HepG2 (cell line): Measurements from ENCODE around the gene C2orf81. TPM values are rescaled to one million over a fixed set of nuclear protein-coding genes. Genes with fewer than 3 reads are reported as not detected.

Experiments
- BHLHE40 ChIP-seq: IDR thresholded peaks from 2 replicates; pipeline ENCODE4 v1.6.1; 2011; ENCODE audit warnings: low read length, improper control_type of control experiment
- DR1 ChIP-seq: sonication (generic); formaldehyde crosslinking; IDR thresholded peaks from 2 replicates; pipeline ENCODE4 v1.8.0; 2021; ENCODE audit warnings: mild to moderate bottlenecking, missing genetic modification reagents, inconsistent platforms
- FIP1L1 ChIP-seq: fragments of 200-400 bp; formaldehyde crosslinking; IDR thresholded peaks from 2 replicates; pipeline ENCODE4 v1.6.1; 2018; ENCODE audit warnings: low read depth, mild to moderate bottlenecking, low read length, moderate library complexity, borderline replicate concordance; ENCODE audit not compliant: insufficient read depth
- GTF3A ChIP-seq: sonication (generic); formaldehyde crosslinking; conservative IDR thresholded peaks from 2 replicates; pipeline ENCODE4 v1.4.0; 2020; ENCODE audit warnings: mild to moderate bottlenecking, missing genetic modification reagents
- HMG20A ChIP-seq: IDR thresholded peaks from 2 replicates; pipeline ENCODE4 v1.6.1; 2016; ENCODE audit warnings: borderline replicate concordance
- HNRNPLL ChIP-seq: fragments of 200-400 bp; formaldehyde crosslinking; IDR thresholded peaks from 2 replicates; pipeline ENCODE4 v1.6.1; 2017; ENCODE audit warnings: mild to moderate bottlenecking, low read depth, low read length; ENCODE audit not compliant: poor library complexity, severe bottlenecking
- JUND ChIP-seq: sonication (generic); formaldehyde crosslinking; IDR thresholded peaks from 2 replicates; pipeline ENCODE4 v1.8.0; 2022; ENCODE audit warnings: mild to moderate bottlenecking, missing genetic modification reagents
- MAFG ChIP-seq: sonication (generic); formaldehyde crosslinking; IDR thresholded peaks from 2 replicates; pipeline ENCODE4 v1.5.1; 2020; ENCODE audit warnings: mild to moderate bottlenecking, missing genetic modification reagents
- NFIB ChIP-seq: sonication (generic); formaldehyde crosslinking; IDR thresholded peaks from 2 replicates; pipeline ENCODE4 v1.9.0; 2021; ENCODE audit warnings: missing genetic modification reagents, mild to moderate bottlenecking, borderline replicate concordance
- SIN3B ChIP-seq: fragments of 150-350 bp; IDR thresholded peaks from 2 replicates; pipeline ENCODE4 v1.6.1; 2014; ENCODE audit warnings: low read length
- ZBTB1 ChIP-seq: sonication (generic); formaldehyde crosslinking; IDR thresholded peaks from 2 replicates; pipeline ENCODE4 v1.4.0; 2020; ENCODE audit warnings: missing genetic modification reagents, borderline replicate concordance
- ZFP37 ChIP-seq: sonication (generic); formaldehyde crosslinking; IDR thresholded peaks from 2 replicates; pipeline ENCODE4 v1.4.0; 2020; ENCODE audit warnings: missing genetic modification reagents, borderline replicate concordance
- ZNF24 ChIP-seq: fragments of 450-650 bp; IDR thresholded peaks from 2 replicates; pipeline ENCODE4 v1.6.1; 2017; ENCODE audit warnings: antibody characterized with exemption, mild to moderate bottlenecking
- ZNF3 ChIP-seq: IDR thresholded peaks from 2 replicates; pipeline ENCODE4 v1.7.0; 2017; ENCODE audit warnings: inconsistent platforms
- ZNF746 ChIP-seq: sonication (generic); formaldehyde crosslinking; IDR thresholded peaks from 2 replicates; pipeline ENCODE4 v1.8.0; 2022; ENCODE audit warnings: mild to moderate bottlenecking, missing genetic modification reagents
- polyA plus RNA-seq, 8 experiments: library from polyadenylated mRNA; depleted of rRNA in 3 of 8; stranded (reverse) in 7 of 8; unstranded in 1 of 8; fragments of >200 nt; fragmentation: Illumina TruSeq in 4 of 8; extraction: Trizol in 4 of 8; gene quantifications; 2 replicates each; pipeline versions ENCODE4 v1.2.1 to v1.2.3, GENCODE V29; 2011 to 2016; ENCODE audit warnings: low read depth in 4 of 8, missing spikeins in 1 of 8, mixed read lengths in 1 of 8; ENCODE audit not compliant: insufficient read depth in 1 of 8
- total RNA-seq, 5 experiments: library from RNA; depleted of rRNA; stranded (reverse); fragments of >200 nt; fragmentation: Illumina TruSeq; extraction: Trizol; gene quantifications; 2 replicates each; pipeline ENCODE4 v1.2.3, GENCODE V29; 2016; ENCODE audit warnings: low read depth in 1 of 5
- TF ChIP-seq, protein P1 (sequence below): sonication (generic); formaldehyde crosslinking; IDR thresholded peaks from 2 replicates; pipeline ENCODE4 v1.4.0; 2020; ENCODE audit warnings: missing genetic modification reagents, borderline replicate concordance
- TF ChIP-seq, protein P2 (sequence below): sonication (generic); formaldehyde crosslinking; IDR thresholded peaks from one replicate; pipeline ENCODE4 v1.5.1; 2020; ENCODE audit warnings: mild to moderate bottlenecking, missing genetic modification reagents; ENCODE audit errors: not compliant biosample characterization

The C2orf81 gene
- total and polyA plus RNA-seq, 2 of the 13 experiments (the other 11 are each of a cell fraction or from before 2014, with no cell fraction given): 0.15 to 0.17 TPM

DNA sequence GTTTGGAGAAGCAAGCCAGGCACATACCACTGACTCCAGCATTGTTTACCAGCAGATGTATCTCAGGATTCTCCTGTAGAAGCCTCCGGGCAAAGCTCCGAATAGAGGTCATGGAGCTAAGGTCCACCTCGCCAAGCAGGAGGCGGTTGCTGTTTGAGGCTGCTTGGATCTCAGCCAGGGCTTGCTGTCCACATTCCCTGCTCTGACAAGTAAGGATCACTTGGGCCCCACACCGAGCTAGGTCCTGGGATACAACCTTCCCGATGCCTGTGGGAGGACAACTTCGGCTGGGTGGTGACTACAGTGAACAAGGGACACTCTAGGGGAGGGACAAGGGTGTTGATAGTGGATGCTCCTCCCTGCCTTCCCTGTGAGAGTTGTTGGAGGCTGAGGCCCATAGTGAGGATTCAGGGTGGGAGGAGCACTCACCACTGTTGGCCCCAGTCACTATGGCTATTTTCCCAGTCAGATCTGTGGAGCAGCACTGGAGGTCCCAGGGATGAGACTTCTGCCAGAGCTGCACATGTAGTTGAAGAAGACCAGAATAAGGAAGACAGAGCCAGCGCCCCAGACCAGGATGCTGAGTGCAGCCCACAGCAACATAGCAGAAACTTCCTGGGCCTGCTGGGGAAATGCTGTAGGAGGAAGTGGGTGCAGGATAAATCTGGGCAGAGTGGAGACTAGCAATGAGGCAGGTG lies 8.3 kb downstream of the C2orf81 start (continued):
- no peak for TF ChIP-seq HNRNPLL
- TF ChIP-seq JUND (CRISPR knock-in tag): no peak
- TF ChIP-seq, protein P1, sequence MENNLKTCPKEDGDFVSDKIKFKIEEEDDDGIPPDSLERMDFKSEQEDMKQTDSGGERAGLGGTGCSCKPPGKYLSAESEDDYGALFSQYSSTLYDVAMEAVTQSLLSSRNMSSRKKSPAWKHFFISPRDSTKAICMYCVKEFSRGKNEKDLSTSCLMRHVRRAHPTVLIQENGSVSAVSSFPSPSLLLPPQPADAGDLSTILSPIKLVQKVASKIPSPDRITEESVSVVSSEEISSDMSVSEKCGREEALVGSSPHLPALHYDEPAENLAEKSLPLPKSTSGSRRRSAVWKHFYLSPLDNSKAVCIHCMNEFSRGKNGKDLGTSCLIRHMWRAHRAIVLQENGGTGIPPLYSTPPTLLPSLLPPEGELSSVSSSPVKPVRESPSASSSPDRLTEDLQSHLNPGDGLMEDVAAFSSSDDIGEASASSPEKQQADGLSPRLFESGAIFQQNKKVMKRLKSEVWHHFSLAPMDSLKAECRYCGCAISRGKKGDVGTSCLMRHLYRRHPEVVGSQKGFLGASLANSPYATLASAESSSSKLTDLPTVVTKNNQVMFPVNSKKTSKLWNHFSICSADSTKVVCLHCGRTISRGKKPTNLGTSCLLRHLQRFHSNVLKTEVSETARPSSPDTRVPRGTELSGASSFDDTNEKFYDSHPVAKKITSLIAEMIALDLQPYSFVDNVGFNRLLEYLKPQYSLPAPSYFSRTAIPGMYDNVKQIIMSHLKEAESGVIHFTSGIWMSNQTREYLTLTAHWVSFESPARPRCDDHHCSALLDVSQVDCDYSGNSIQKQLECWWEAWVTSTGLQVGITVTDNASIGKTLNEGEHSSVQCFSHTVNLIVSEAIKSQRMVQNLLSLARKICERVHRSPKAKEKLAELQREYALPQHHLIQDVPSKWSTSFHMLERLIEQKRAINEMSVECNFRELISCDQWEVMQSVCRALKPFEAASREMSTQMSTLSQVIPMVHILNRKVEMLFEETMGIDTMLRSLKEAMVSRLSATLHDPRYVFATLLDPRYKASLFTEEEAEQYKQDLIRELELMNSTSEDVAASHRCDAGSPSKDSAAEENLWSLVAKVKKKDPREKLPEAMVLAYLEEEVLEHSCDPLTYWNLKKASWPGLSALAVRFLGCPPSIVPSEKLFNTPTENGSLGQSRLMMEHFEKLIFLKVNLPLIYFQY (CRISPR knock-in tag): no peak
- TF ChIP-seq ZNF24: no peak
- no peak for TF ChIP-seq HMG20A (CRISPR knock-in tag)
- TF ChIP-seq ZFP37 (CRISPR knock-in tag): no peak
- no peak for TF ChIP-seq ZBTB1 (CRISPR knock-in tag)
- no peak for TF ChIP-seq DR1 (CRISPR knock-in tag)
- TF ChIP-seq BHLHE40: no peak
- no peak for TF ChIP-seq ZNF3 (CRISPR knock-in tag)
- 0 out of 2 replicates have a peak, but pooled peaks have one; percentile 61 for TF ChIP-seq FIP1L1
- TF ChIP-seq, protein P2, sequence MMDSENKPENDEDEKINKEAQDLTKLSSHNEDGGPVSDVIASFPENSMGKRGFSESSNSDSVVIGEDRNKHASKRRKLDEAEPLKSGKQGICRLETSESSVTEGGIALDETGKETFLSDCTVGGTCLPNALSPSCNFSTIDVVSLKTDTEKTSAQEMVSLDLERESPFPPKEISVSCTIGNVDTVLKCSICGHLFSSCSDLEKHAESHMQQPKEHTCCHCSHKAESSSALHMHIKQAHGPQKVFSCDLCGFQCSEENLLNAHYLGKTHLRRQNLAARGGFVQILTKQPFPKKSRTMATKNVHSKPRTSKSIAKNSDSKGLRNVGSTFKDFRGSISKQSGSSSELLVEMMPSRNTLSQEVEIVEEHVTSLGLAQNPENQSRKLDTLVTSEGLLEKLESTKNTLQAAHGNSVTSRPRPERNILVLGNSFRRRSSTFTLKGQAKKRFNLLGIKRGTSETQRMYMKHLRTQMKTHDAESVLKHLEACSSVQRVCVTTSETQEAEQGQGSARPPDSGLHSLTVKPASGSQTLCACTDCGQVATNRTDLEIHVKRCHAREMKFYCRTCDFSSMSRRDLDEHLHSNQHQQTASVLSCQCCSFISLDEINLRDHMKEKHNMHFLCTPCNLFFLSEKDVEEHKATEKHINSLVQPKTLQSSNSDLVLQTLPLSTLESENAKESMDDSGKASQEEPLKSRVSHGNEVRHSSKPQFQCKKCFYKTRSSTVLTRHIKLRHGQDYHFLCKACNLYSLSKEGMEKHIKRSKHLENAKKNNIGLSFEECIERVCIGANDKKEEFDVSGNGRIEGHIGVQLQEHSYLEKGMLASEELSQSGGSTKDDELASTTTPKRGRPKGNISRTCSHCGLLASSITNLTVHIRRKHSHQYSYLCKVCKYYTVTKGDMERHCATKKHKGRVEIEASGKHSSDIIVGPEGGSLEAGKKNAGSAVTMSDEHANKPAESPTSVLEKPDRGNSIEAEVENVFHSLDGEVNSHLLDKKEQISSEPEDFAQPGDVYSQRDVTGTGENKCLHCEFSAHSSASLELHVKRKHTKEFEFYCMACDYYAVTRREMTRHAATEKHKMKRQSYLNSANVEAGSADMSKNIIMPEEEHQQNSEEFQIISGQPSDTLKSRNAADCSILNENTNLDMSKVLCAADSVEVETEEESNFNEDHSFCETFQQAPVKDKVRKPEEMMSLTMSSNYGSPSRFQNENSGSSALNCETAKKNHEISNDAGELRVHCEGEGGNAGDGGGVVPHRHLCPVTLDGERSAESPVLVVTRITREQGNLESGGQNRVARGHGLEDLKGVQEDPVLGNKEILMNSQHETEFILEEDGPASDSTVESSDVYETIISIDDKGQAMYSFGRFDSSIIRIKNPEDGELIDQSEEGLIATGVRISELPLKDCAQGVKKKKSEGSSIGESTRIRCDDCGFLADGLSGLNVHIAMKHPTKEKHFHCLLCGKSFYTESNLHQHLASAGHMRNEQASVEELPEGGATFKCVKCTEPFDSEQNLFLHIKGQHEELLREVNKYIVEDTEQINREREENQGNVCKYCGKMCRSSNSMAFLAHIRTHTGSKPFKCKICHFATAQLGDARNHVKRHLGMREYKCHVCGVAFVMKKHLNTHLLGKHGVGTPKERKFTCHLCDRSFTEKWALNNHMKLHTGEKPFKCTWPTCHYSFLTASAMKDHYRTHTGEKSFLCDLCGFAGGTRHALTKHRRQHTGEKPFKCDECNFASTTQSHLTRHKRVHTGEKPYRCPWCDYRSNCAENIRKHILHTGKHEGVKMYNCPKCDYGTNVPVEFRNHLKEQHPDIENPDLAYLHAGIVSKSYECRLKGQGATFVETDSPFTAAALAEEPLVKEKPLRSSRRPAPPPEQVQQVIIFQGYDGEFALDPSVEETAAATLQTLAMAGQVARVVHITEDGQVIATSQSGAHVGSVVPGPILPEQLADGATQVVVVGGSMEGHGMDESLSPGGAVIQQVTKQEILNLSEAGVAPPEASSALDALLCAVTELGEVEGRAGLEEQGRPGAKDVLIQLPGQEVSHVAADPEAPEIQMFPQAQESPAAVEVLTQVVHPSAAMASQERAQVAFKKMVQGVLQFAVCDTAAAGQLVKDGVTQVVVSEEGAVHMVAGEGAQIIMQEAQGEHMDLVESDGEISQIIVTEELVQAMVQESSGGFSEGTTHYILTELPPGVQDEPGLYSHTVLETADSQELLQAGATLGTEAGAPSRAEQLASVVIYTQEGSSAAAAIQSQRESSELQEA (CRISPR knock-in tag): no peak
- TF ChIP-seq SIN3B: no peak
- TF ChIP-seq GTF3A (CRISPR knock-in tag): no peak
- no peak for TF ChIP-seq ZNF746 (CRISPR knock-in tag)
- no peak for TF ChIP-seq MAFG (CRISPR knock-in tag)
- TF ChIP-seq NFIB (CRISPR knock-in tag): 0 out of 2 replicates have a peak, but pooled peaks have one; percentile 35
